SU-DHL-6 (cell line): ENCODE data around the gene MEI4.

ENCODE experiments used
- CTCF ChIP-seq: fragments of 200-600 bp; sonication (generic); IDR thresholded peaks from one replicate; pipeline ENCODE4 v1.5.1; 2017; ENCODE audit warnings: antibody characterized with exemption, mild to moderate bottlenecking, low read length, moderate library complexity; ENCODE audit not compliant: insufficient read depth, poor library complexity, severe bottlenecking
- EZH2phosphoT487 ChIP-seq: fragments of 200-600 bp; sonication (generic), shearing (Covaris generic); conservative IDR thresholded peaks from 2 replicates; pipeline ENCODE4 v1.6.1; 2018; ENCODE audit warnings: mild to moderate bottlenecking, antibody characterized with exemption, low read length, moderate library complexity, mixed read lengths

GRCh38 chr6:77856391-77856790 lies 203.6 kb downstream of the MEI4 start:
- TF ChIP-seq CTCF (no peak), EZH2phosphoT487 (no peak)
